ENCODE results near the gene PTPRN2. TPM values are rescaled to one million over a fixed set of nuclear protein-coding genes. Genes with fewer than 3 reads are reported as not detected.
"Not testable (repeated sequence)": the region's sequence is repeated elsewhere in the genome, so short reads cannot be mapped to it uniquely, and the experiment has no call there.

The PTPRN2 gene
- total RNA-seq, 1 donor from 2014 or later = 1.8 TPM

DNA sequence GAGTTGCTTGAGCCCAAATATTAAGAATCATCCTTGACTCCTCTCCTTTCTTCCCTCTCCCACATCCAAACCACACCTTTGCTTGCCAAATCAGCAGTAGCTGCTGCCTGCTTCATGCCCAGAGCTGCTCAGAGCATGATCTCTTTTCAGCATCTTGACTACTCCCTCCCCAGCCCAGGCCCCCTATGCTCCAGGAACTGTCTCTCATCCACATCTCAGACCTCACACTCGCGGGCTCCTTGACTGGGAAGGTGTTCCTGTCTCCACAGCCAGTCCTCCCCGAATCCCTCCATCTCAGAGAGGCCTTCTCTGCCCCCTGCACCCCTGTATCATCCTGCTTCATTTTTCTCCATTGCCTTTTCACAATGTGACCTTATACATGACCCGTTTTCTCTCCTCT is 1093.8 kb downstream of the PTPRN2 start:
- intact Hi-C loops (cut with micrococcal nuclease) = no loop called here
- TF ChIP-seq, protein P1, sequence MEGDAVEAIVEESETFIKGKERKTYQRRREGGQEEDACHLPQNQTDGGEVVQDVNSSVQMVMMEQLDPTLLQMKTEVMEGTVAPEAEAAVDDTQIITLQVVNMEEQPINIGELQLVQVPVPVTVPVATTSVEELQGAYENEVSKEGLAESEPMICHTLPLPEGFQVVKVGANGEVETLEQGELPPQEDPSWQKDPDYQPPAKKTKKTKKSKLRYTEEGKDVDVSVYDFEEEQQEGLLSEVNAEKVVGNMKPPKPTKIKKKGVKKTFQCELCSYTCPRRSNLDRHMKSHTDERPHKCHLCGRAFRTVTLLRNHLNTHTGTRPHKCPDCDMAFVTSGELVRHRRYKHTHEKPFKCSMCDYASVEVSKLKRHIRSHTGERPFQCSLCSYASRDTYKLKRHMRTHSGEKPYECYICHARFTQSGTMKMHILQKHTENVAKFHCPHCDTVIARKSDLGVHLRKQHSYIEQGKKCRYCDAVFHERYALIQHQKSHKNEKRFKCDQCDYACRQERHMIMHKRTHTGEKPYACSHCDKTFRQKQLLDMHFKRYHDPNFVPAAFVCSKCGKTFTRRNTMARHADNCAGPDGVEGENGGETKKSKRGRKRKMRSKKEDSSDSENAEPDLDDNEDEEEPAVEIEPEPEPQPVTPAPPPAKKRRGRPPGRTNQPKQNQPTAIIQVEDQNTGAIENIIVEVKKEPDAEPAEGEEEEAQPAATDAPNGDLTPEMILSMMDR (IDR thresholded peaks at IDR 0.05) = no peak
- ATAC-seq (ENCODE audit: low read depth) = no peak
- Mint-ChIP-seq H3K27me3 (peaks cover 2% of the 10 kb centered on the region), H3K4me3 (no peak overlapping the region), H3K27ac (no peak overlapping the region), H3K36me3 (ENCODE audit: low read depth) (no peaks in the 10 kb centered on the region), H3K9me3 (peaks cover 7% of the 10 kb centered on the region), H3K4me1 (peaks cover 5% of the 10 kb centered on the region)
- ChIA-PET POLR2A (no interaction called here), CTCF (no interaction called here)
- no peak for DNase-seq

DNA sequence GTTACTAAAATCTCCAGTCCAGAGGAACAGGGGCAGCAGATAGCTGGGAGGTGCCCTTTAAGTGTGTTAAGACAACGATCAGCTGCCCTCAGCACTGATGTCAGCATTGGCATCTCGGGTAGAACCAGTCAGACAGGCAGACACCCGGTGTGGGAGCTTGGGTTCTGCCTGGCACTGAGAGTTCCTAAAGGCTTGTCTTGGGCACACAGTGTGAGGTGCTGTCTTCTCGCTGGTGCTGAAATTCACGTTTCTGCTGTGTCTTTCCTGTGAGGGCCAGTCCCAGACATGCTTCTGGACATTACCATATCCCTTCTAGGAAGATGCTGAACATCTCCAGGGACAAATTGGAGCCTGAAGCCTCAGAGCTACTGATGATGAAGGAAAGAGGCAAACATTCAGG is 1094.6 kb downstream of the PTPRN2 start:
- intact Hi-C loops (cut with micrococcal nuclease) = no loop called here
- Mint-ChIP-seq H3K27ac (no peak overlapping the region), H3K36me3 (ENCODE audit: low read depth) (no peaks in the 10 kb centered on the region), H3K4me1 (peaks cover 5% of the 10 kb centered on the region), H3K27me3 (peaks cover 2% of the 10 kb centered on the region), H3K4me3 (no peak overlapping the region), H3K9me3 (peaks cover 7% of the 10 kb centered on the region)
- POLR2A ChIA-PET = no interaction called here
- DNase-seq = no peak
- CTCF ChIA-PET = no interaction called here
- ATAC-seq (ENCODE audit: low read depth) = no peak
- TF ChIP-seq, protein P1 (IDR thresholded peaks at IDR 0.05) = no peak

DNA sequence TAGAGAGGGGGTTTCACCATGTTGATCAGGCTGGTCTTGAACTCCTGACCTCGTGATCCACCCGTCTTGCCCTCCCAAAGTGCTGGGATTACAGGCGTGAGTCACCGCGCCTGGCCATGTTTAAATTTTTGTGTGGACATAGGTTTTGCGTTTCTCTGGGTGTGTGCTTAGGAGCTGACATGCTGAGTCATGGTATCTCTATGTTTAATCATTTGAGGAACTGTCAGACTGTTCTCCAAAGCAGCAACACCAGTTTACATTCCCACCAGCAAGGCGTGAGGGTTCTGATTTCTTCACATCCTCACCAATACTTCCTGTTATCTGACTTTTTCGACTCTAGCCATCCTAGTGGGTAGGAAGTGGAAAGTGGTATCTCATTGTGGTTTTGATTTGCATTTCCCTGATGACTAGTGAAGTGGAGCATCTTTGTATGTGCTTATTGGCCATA is 1097.1 kb downstream of the PTPRN2 start:
- intact Hi-C loops (cut with micrococcal nuclease) = no loop called here

DNA sequence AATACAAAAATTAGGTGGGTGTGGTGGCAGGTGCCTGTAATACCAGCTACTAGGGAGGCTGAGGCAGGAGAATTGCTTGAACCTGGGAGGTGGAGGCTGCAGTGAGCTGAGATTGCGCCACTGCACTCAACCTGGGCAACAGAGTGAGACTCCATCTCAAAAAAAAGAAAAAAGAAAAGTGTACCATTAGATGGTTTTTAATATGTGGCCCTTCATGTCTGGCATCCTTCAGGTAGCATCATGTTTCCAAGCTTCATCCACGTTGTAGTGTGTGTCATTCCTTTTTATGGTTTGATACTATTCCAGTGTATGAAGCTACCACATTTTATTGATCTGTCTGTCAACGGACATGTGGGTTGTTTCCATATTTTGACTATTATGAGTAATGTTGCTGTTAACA is 1097.8 kb downstream of the PTPRN2 start:
- not testable (repeated sequence) for H3K4me3 Mint-ChIP-seq, H3K4me1 Mint-ChIP-seq, DNase-seq

More for the DNA sequence above, 1097.1 kb downstream of the PTPRN2 start:
- H3K9me3 Mint-ChIP-seq = peaks cover 7% of the 10 kb centered on the region
- ATAC-seq (ENCODE audit: low read depth) (no peak), DNase-seq (no peak)
- H3K27me3 Mint-ChIP-seq = peaks cover 2% of the 10 kb centered on the region
- ChIA-PET CTCF (no interaction called here), POLR2A (no interaction called here)
- H3K4me3 Mint-ChIP-seq = no peak overlapping the region
- no peaks in the 10 kb centered on the region for H3K36me3 Mint-ChIP-seq (ENCODE audit: low read depth)
- H3K4me1 Mint-ChIP-seq = peaks cover 5% of the 10 kb centered on the region
- TF ChIP-seq, protein P1 (IDR thresholded peaks at IDR 0.05) = no peak
- H3K27ac Mint-ChIP-seq = no peak overlapping the region

More for the DNA sequence above, 1097.8 kb downstream of the PTPRN2 start:
- H3K27me3 Mint-ChIP-seq; H3K27ac Mint-ChIP-seq; intact Hi-C loops (cut with micrococcal nuclease); H3K9me3 Mint-ChIP-seq; H3K36me3 Mint-ChIP-seq (ENCODE audit: low read depth); ATAC-seq (ENCODE audit: low read depth); CTCF ChIA-PET; POLR2A ChIA-PET: not testable (repeated sequence)

Other genes starting within 250 kb of the PTPRN2 start
- 8.2 and 11.0 TPM in 2 replicates for gene NCAPG2, start 117.0 kb upstream of the PTPRN2 start, total RNA-seq
- 20.3 and 21.3 TPM in 2 replicates for gene ESYT2, start 241.7 kb upstream of the PTPRN2 start, total RNA-seq